ENCODE results near the gene CALM1.

The CALM1 gene

GRCh38 chr14:90424075-90424474 is 27.2 kb downstream of the CALM1 start:
- Histone ChIP-seq H3K27ac (no peak overlapping the region), H3K9ac (ENCODE audit: insufficient read length) (no peak overlapping the region), H3K4me3 (no peak overlapping the region), H3K9me3 (ENCODE audit: low read depth, low read length) (no peaks in the 10 kb centered on the region), H3K36me3 (ENCODE audit: insufficient read depth, low read length) (no peaks in the 10 kb centered on the region)
- DNase-seq (ENCODE audit: low read depth, low spot score), result no peak
- TF ChIP-seq POLR2AphosphoS5 (IDR thresholded peaks at IDR 0.05; ENCODE audit: borderline replicate concordance, low read depth, low read length) (no peak), FOXP2 (optimal IDR thresholded peaks at IDR 0.05; ENCODE audit: control extremely low read depth, extremely low read length, insufficient read depth) (no peak)

- Histone ChIP-seq H3K36me3 (ENCODE audit: insufficient read depth, low read length) (no peaks in the 10 kb centered on the region), H3K27ac (no peak overlapping the region), H3K4me3 (no peak overlapping the region), H3K9ac (ENCODE audit: insufficient read length) (no peak overlapping the region), H3K9me3 (ENCODE audit: low read depth, low read length) (no peaks in the 10 kb centered on the region)
- no peak for DNase-seq (ENCODE audit: low read depth, low spot score)
- TF ChIP-seq EZH2 (IDR thresholded peaks at IDR 0.05), result no peak
- no peak for TF ChIP-seq FOXP2 (optimal IDR thresholded peaks at IDR 0.05; ENCODE audit: control extremely low read depth, extremely low read length, insufficient read depth)
Observed at GRCh38 chr14:90424686-90425372, 28.0 kb downstream of the CALM1 start.

GRCh38 chr14:90425373-90425879 is 28.6 kb downstream of the CALM1 start:
- Histone ChIP-seq H3K36me3 (ENCODE audit: insufficient read depth, low read length) (no peaks in the 10 kb centered on the region), H3K9me3 (ENCODE audit: low read depth, low read length) (no peaks in the 10 kb centered on the region), H3K9ac (ENCODE audit: insufficient read length) (no peak overlapping the region), H3K4me3 (no peak overlapping the region), H3K27ac (no peak overlapping the region)
- DNase-seq (ENCODE audit: low read depth, low spot score), result no peak
- TF ChIP-seq FOXP2 (optimal IDR thresholded peaks at IDR 0.05; ENCODE audit: control extremely low read depth, extremely low read length, insufficient read depth), result no peak
- no peak for TF ChIP-seq EZH2 (IDR thresholded peaks at IDR 0.05)
- no peak for TF ChIP-seq POLR2AphosphoS5 (IDR thresholded peaks at IDR 0.05; ENCODE audit: borderline replicate concordance, low read depth, low read length)

GRCh38 chr14:90426031-90426540 is 29.3 kb downstream of the CALM1 start:
- Histone ChIP-seq H3K36me3 (ENCODE audit: insufficient read depth, low read length) (no peaks in the 10 kb centered on the region), H3K9me3 (ENCODE audit: low read depth, low read length) (no peaks in the 10 kb centered on the region), H3K4me3 (no peak overlapping the region), H3K9ac (ENCODE audit: insufficient read length) (no peak overlapping the region), H3K27ac (no peak overlapping the region)
- TF ChIP-seq EZH2 (IDR thresholded peaks at IDR 0.05) (no peak), POLR2AphosphoS5 (IDR thresholded peaks at IDR 0.05; ENCODE audit: borderline replicate concordance, low read depth, low read length) (no peak), FOXP2 (optimal IDR thresholded peaks at IDR 0.05; ENCODE audit: control extremely low read depth, extremely low read length, insufficient read depth) (no peak)
- no peak for DNase-seq (ENCODE audit: low read depth, low spot score)

GRCh38 chr14:90426663-90427062 is 29.8 kb downstream of the CALM1 start:
- DNase-seq (ENCODE audit: low read depth, low spot score), result no peak
- Histone ChIP-seq H3K36me3 (ENCODE audit: insufficient read depth, low read length) (no peaks in the 10 kb centered on the region), H3K4me3 (no peak overlapping the region), H3K27ac (no peak overlapping the region), H3K9ac (ENCODE audit: insufficient read length) (no peak overlapping the region), H3K9me3 (ENCODE audit: low read depth, low read length) (no peaks in the 10 kb centered on the region)
- TF ChIP-seq EZH2 (IDR thresholded peaks at IDR 0.05) (no peak), POLR2AphosphoS5 (IDR thresholded peaks at IDR 0.05; ENCODE audit: borderline replicate concordance, low read depth, low read length) (no peak), FOXP2 (optimal IDR thresholded peaks at IDR 0.05; ENCODE audit: control extremely low read depth, extremely low read length, insufficient read depth) (no peak)

GRCh38 chr14:90427848-90428426 is 31.1 kb downstream of the CALM1 start:
- no peak overlapping the region for H3K4me3 ChIP-seq
- TF ChIP-seq FOXP2 (optimal IDR thresholded peaks at IDR 0.05; ENCODE audit: control extremely low read depth, extremely low read length, insufficient read depth), result no peak
- TF ChIP-seq POLR2AphosphoS5 (IDR thresholded peaks at IDR 0.05; ENCODE audit: borderline replicate concordance, low read depth, low read length), result no peak
- TF ChIP-seq EZH2 (IDR thresholded peaks at IDR 0.05), result no peak
- no peak overlapping the region for H3K27ac ChIP-seq
- no peaks in the 10 kb centered on the region for H3K9me3 ChIP-seq (ENCODE audit: low read depth, low read length)
- DNase-seq (ENCODE audit: low read depth, low spot score), result no peak
- H3K9ac ChIP-seq (ENCODE audit: insufficient read length), result no peak overlapping the region
- no peaks in the 10 kb centered on the region for H3K36me3 ChIP-seq (ENCODE audit: insufficient read depth, low read length)

GRCh38 chr14:90428676-90429075 is 31.8 kb downstream of the CALM1 start:
- Histone ChIP-seq H3K9ac (ENCODE audit: insufficient read length) (no peak overlapping the region), H3K36me3 (ENCODE audit: insufficient read depth, low read length) (no peaks in the 10 kb centered on the region)
- DNase-seq (ENCODE audit: low read depth, low spot score), result no peak

GRCh38 chr14:90429236-90429635 is 32.4 kb downstream of the CALM1 start:
- Histone ChIP-seq H3K36me3 (ENCODE audit: insufficient read depth, low read length) (no peaks in the 10 kb centered on the region), H3K9me3 (ENCODE audit: low read depth, low read length) (no peaks in the 10 kb centered on the region), H3K4me3 (no peak overlapping the region), H3K27ac (no peak overlapping the region), H3K9ac (ENCODE audit: insufficient read length) (no peak overlapping the region)
- TF ChIP-seq EZH2 (IDR thresholded peaks at IDR 0.05), result no peak
- TF ChIP-seq POLR2AphosphoS5 (IDR thresholded peaks at IDR 0.05; ENCODE audit: borderline replicate concordance, low read depth, low read length), result no peak
- no peak for DNase-seq (ENCODE audit: low read depth, low spot score)

More at GRCh38 chr14:90428676-90429075, 31.8 kb downstream of the CALM1 start:
- Histone ChIP-seq H3K27ac (no peak overlapping the region), H3K4me3 (no peak overlapping the region), H3K9me3 (ENCODE audit: low read depth, low read length) (no peaks in the 10 kb centered on the region)
- TF ChIP-seq FOXP2 (optimal IDR thresholded peaks at IDR 0.05; ENCODE audit: control extremely low read depth, extremely low read length, insufficient read depth) (no peak), POLR2AphosphoS5 (IDR thresholded peaks at IDR 0.05; ENCODE audit: borderline replicate concordance, low read depth, low read length) (no peak), EZH2 (IDR thresholded peaks at IDR 0.05) (no peak)
